Activated CD4-positive, alpha-beta memory T cell treated with anti-CD3 and anti-CD28 coated beads, Interleukin-2, amount 10 ng/mL, durations not matched to agents 7 days and 5 days (primary cell): ENCODE measurements around the gene ALG3. TPM values are rescaled to one million over a fixed set of nuclear protein-coding genes. Genes with fewer than 3 reads are reported as not detected.

ENCODE experiments used
- CTCF ChIA-PET: fragments of 350-600 bp; sonication (Branson Sonifier 250); formaldehyde crosslinking; loops from one replicate; lab custom pipeline; 2021; ENCODE audit warnings: antibody characterized with exemption, inconsistent platforms; lab: Charles Lee
- POLR2A ChIA-PET: fragments of 350-600 bp; sonication (Branson Sonifier 250); formaldehyde crosslinking; loops from one replicate; lab custom pipeline; 2021; ENCODE audit warnings: antibody characterized with exemption; lab: Charles Lee
- DNase-seq: peaks from one replicate; pipeline ENCODE4 v3.0.0-alpha.2; 2020
- H3K27ac Mint-ChIP-seq: one replicate; pipeline ENCODE4 v1.8.0; 2021; ENCODE audit warnings: mild to moderate bottlenecking, mixed read lengths
- H3K27me3 Mint-ChIP-seq: one replicate; pipeline ENCODE4 v1.8.0; 2021; ENCODE audit warnings: mixed read lengths
- H3K36me3 Mint-ChIP-seq: one replicate; pipeline ENCODE4 v1.8.0; 2021; ENCODE audit warnings: low read depth, mixed read lengths
- H3K4me1 Mint-ChIP-seq: one replicate; pipeline ENCODE4 v1.8.0; 2021; ENCODE audit warnings: mixed read lengths
- H3K4me3 Mint-ChIP-seq: one replicate; pipeline ENCODE4 v1.8.0; 2021; ENCODE audit warnings: mild to moderate bottlenecking, mixed read lengths
- H3K9me3 Mint-ChIP-seq: one replicate; pipeline ENCODE4 v1.8.0; 2021; ENCODE audit warnings: mixed read lengths
- total RNA-seq, 2 experiments: library from RNA; stranded (reverse); gene quantifications; one replicate each; pipeline ENCODE4 v1.2.3, GENCODE V29; 2021

Gene ALG3
- total RNA-seq, 2 experiments from 2014 or later = 33.3 to 35.3 TPM

DNA sequence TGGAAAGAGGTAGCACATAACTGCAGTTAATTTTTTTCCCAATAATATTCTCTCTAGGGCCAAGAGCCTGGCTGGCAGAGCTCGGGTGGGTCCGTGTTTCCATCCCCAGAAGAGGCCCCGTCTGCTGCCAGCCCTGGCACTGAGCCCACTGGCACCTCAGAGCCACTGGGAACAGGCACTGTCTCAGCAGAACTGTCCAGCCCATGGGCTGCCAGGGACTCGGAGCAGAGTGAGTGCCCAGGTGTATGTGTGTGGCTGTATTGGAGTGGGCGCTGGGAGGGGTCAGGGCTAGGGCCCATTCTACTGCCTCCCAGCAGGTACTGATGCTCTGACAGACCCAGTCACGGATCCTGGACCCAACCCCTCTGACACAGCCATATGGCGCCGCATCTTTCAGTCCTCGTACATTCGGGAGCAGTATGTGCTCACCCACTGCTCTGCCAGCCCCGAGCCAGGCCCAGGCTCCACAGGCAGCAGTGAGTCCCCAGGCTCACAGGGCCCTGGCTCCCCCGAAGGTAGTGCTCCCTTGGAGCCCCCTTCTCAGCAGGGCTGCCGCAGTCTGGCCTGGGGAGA is 10.4 kb downstream of the ALG3 start:
- Mint-ChIP-seq H3K9me3 (no peaks in the 10 kb centered on the region), H3K4me3 (no peak overlapping the region), H3K4me1 (no peaks in the 10 kb centered on the region), H3K36me3 (peaks cover 6% of the 10 kb centered on the region), H3K27ac (no peak overlapping the region), H3K27me3 (peaks cover 1% of the 10 kb centered on the region)
- ChIA-PET POLR2A (interaction anchor here (1.2 kb wide), 1 partner anchor 9 kb away, joined by 5 read pairs; no protein-coding TSS in a partner anchor), CTCF (interaction anchor here (0.6 to 2.1 kb wide), 4 partner anchors 8 to 67 kb away, joined by 3 to 15 read pairs (median 6); no protein-coding TSS in a partner anchor)
- DNase-seq = no peak

DNA sequence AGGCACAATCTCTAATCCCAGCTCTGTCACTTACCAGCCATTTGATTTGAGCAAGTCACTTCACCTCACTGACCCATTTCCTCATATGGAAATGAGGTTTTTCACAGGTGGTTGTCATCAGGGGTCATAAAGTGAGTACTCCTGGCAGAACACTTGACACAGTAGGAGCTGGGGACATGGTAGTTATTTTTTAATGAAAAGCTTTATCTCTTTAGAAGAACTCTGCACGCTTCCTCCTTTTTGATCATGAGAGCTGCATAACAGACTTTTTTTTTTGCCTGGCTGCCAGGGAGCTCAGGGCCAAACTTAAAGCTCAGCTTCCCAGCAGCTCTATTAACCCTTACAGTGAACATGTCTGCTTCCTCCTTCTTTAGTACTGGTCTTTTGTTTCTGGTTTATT is 11.0 kb downstream of the ALG3 start:
- Mint-ChIP-seq H3K27ac (no peak overlapping the region), H3K9me3 (no peaks in the 10 kb centered on the region), H3K4me1 (no peaks in the 10 kb centered on the region), H3K36me3 (peaks cover 3% of the 10 kb centered on the region), H3K27me3 (peaks cover 4% of the 10 kb centered on the region), H3K4me3 (no peak overlapping the region)
- DNase-seq = no peak
- ChIA-PET POLR2A (interaction anchor here (1.1 to 1.2 kb wide), 2 partner anchors 10 kb away, joined by 3 to 5 read pairs; no protein-coding TSS in a partner anchor), CTCF (interaction anchor here (0.6 to 2.1 kb wide), 4 partner anchors 8 to 67 kb away, joined by 3 to 15 read pairs (median 6); no protein-coding TSS in a partner anchor)

DNA sequence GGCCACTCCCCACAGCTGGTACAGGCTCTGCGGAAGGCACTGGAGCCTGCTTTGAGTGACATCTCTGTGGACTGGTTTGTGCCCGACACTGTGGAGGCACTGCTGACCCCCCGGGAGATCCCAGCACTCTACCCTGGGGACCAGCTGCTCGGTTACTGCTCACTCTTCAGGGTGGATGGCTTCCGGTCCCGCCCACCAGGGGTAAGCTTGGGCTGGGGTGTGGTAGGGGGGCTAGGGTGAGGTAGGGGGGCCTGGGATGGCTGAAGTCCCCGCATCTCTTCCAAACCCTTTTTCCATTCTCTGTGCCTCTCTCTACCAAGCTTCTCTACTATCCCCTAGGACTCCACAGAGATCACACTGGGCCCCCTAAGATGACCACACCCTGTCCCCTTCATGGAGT is 11.6 kb downstream of the ALG3 start:
- Mint-ChIP-seq H3K36me3 (no peaks in the 10 kb centered on the region), H3K27ac (no peak overlapping the region), H3K4me3 (no peak overlapping the region), H3K27me3 (peaks cover 10% of the 10 kb centered on the region), H3K9me3 (no peaks in the 10 kb centered on the region), H3K4me1 (no peaks in the 10 kb centered on the region)
- POLR2A ChIA-PET = interaction anchor here (1.1 to 1.2 kb wide), 2 partner anchors 10 kb away, joined by 3 to 5 read pairs; no protein-coding TSS in a partner anchor
- no peak for DNase-seq
- CTCF ChIA-PET = interaction anchor here (1.1 to 2.1 kb wide), 4 partner anchors 9 to 13 kb away, joined by 3 to 15 read pairs (median 6); no protein-coding TSS in a partner anchor

DNA sequence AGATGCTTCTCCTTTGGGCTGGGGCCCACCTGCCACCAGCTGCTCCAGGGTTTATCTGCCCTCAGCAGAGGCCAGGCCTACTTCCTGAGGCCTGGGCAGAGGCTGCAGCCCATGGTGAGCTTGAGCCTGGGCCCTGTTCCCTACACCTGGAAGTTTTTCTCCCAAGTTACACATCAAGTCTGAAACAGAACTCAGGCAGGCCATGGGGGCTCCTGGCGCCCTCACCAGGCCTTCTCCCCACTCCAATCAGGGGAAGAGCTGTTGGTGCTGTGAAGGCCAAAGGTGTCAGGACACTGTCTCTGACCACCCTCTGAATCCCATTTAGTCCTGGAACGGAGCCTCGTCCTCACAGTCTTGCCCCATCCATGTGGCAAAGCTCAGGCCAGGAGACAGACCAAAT is 12.1 kb downstream of the ALG3 start:
- POLR2A ChIA-PET = interaction anchor here (1.1 kb wide), 1 partner anchor 9 kb away, joined by 3 read pairs; no protein-coding TSS in a partner anchor
- Mint-ChIP-seq H3K27ac (no peak overlapping the region), H3K9me3 (no peaks in the 10 kb centered on the region), H3K4me3 (no peak overlapping the region), H3K36me3 (no peaks in the 10 kb centered on the region), H3K27me3 (peaks cover 16% of the 10 kb centered on the region), H3K4me1 (no peaks in the 10 kb centered on the region)
- DNase-seq = no peak
- CTCF ChIA-PET = interaction anchor here (0.7 to 2.1 kb wide), 4 partner anchors 9 to 13 kb away, joined by 3 to 15 read pairs (median 6); no protein-coding TSS in a partner anchor

DNA sequence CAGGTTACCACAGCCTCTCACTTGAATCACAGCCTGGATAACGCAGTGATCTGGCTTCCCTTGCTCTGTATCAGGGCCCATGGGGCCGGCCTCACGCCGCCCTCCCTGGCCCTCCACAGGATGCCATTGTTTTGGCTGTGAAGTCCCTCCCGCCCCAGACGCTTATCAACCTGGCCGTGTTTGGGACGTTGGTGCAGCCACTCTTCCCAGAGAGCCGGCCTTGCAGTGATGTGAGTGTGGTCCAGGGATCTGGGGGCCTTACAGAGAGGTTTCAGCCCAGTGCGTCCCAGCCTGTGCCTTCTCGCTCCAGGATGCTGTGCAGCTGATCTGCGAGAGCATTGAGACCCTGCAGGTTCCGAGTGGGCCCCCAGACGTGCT is 12.7 kb downstream of the ALG3 start:
- Mint-ChIP-seq H3K4me1 (peaks cover 4% of the 10 kb centered on the region), H3K27ac (no peak overlapping the region)
- POLR2A ChIA-PET = no interaction called here

DNA sequence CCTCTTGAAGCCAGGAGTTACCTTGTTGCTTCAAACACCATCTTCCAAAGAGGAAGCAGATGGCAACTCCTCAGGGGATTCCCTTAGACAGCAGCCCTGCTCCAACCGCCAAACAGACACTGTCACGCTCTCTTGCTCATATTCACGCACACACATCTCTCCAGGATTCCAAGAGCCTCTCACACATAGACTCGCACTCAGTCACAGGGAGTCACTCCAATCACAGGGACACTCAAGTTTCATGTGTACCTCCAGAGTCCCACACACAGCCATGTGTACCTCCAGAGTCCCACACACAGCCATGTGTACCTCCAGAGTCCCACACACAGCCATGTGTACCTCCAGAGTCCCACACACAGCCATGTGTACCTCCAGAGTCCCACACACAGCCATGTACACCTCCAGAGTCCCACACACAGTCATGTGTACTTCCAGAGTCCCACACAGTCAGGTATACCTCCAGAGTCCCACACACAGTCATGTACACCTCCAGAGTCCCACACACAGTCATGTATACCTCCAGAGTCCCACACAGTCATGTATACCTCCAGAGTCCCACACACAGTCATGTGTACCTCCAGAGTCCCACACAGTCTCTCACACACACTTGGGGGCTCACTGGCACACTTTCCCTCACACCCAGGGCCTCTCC is 13.3 kb downstream of the ALG3 start:
- ChIA-PET CTCF (interaction anchor here (0.7 to 1.3 kb wide), 2 partner anchors 8 to 14 kb away, joined by 3 read pairs; partner anchors contain the start of gene EEF1AKMT4), POLR2A (no interaction called here)
- H3K4me3 Mint-ChIP-seq = no peak overlapping the region
- H3K27ac Mint-ChIP-seq = no peak overlapping the region
- H3K9me3 Mint-ChIP-seq = no peaks in the 10 kb centered on the region
- peaks cover 6% of the 10 kb centered on the region for H3K4me1 Mint-ChIP-seq
- no peaks in the 10 kb centered on the region for H3K36me3 Mint-ChIP-seq
- peaks cover 25% of the 10 kb centered on the region for H3K27me3 Mint-ChIP-seq
- DNase-seq = no peak

More for the DNA sequence above, 12.7 kb downstream of the ALG3 start:
- CTCF ChIA-PET = interaction anchor here (0.7 to 1.2 kb wide), 2 partner anchors 8 to 14 kb away, joined by 3 read pairs; no protein-coding TSS in a partner anchor
- no peak overlapping the region for H3K4me3 Mint-ChIP-seq
- peaks cover 22% of the 10 kb centered on the region for H3K27me3 Mint-ChIP-seq
- H3K36me3 Mint-ChIP-seq = no peaks in the 10 kb centered on the region
- no peak for DNase-seq
- no peaks in the 10 kb centered on the region for H3K9me3 Mint-ChIP-seq

DNA sequence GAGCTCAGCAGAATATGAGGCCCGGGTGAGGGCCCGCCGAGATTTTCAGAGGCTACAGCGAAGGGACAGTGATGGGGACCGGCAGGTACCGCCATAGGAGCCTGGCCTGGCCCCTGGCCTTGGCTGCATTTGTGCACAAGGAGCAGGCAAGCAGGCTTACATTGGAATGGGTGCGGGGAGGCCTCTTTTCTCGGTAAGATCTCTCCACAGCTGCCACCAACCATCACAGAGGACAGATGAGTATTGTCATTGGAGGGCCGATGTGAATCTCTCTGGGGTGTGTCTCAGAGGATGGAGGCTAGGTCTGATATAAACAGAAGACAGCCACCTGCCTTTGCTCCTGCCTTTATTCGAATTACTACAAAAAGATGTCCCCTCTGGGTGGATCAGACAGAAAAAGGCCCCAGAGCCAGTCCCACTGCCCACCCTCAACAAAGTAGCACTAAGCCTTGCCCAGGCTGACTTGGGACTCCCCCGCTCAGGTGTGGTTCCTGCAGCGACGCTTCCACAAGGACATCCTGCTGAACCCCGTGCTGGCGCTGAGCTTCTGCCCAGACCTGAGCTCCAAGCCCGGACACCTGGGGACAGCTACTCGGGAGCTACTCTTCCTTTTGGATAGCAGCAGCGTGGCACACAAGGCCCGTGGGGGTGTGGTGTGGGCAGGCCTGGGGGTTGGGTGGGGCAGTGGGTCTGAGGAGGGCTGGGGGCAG is 13.9 kb downstream of the ALG3 start:
- Mint-ChIP-seq H3K27ac (no peak overlapping the region), H3K9me3 (no peaks in the 10 kb centered on the region), H3K4me1 (peaks cover 6% of the 10 kb centered on the region), H3K36me3 (no peaks in the 10 kb centered on the region), H3K4me3 (no peak overlapping the region), H3K27me3 (peaks cover 25% of the 10 kb centered on the region)
- POLR2A ChIA-PET = no interaction called here
- no peak for DNase-seq
- CTCF ChIA-PET = interaction anchor here (1.3 kb wide), 1 partner anchor 15 kb away, joined by 3 read pairs; the partner anchor contains the start of gene EEF1AKMT4

DNA sequence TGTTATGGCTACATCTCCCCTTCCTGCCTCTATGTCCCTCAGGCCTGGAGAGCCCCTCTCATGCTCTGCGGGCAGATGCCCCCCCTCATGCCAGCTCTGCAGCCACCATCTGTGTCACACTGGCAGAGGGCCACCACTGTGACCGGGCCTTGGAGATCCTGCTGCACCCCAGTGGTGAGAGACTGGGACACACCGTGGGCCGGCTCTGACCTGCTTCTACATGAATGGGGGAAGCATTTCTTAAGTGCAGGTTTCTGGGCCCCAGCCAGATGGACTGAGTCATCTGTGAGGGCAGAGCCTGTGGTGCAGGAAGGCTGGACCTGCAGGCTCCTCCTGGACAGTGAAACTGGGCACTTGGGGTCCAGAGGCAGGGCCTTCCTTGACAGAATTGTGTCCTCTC is 14.5 kb downstream of the ALG3 start:
- ChIA-PET POLR2A (no interaction called here), CTCF (interaction anchor here (1.3 kb wide), 1 partner anchor 16 kb away, joined by 3 read pairs; the partner anchor contains the start of gene EEF1AKMT4)
- Mint-ChIP-seq H3K9me3 (no peaks in the 10 kb centered on the region), H3K4me1 (peaks cover 6% of the 10 kb centered on the region), H3K27ac (no peak overlapping the region), H3K36me3 (no peaks in the 10 kb centered on the region), H3K27me3 (peaks cover 27% of the 10 kb centered on the region), H3K4me3 (no peak overlapping the region)
- DNase-seq = no peak

DNA sequence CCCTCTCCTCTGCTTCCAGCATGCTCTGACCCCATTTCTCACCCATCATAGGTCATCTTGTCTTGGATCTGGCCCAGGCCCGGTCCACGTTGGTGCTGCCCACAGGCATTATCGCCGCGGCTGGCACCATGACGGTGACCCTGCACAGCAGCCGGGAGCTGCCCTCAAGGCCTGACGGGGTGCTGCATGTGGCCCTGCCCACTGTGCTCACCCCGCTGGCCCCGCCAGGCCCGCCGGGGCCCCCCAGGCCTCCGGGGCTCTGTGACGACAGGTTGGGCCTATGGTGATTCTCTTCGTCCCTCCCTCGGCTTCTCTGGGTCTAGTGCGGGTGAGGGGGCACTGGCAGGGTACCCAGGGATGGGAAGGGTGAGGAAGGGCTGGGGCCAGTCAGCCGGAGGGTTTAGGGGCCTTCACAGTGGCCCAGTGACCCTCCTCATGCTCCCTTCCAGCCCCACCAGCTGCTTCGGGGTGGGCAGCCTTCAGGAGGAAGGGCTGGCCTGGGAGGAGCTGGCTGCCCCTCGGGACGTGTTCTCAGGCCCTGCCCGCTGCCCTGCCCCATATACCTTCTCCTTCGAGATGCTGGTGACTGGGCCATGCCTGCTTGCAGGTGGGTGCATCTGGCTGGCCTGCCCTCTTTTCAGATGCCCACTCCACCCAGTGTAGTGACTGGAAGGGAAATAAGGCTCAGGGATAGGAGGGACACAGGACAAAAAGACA is 15.5 kb downstream of the ALG3 start:
- DNase-seq = no peak
- H3K27me3 Mint-ChIP-seq = peaks cover 35% of the 10 kb centered on the region
- peaks cover 11% of the 10 kb centered on the region for H3K4me1 Mint-ChIP-seq
- no peak overlapping the region for H3K4me3 Mint-ChIP-seq
- ChIA-PET CTCF (no interaction called here), POLR2A (no interaction called here)
- no peaks in the 10 kb centered on the region for H3K9me3 Mint-ChIP-seq
- no peak overlapping the region for H3K27ac Mint-ChIP-seq
- H3K36me3 Mint-ChIP-seq = no peaks in the 10 kb centered on the region

DNA sequence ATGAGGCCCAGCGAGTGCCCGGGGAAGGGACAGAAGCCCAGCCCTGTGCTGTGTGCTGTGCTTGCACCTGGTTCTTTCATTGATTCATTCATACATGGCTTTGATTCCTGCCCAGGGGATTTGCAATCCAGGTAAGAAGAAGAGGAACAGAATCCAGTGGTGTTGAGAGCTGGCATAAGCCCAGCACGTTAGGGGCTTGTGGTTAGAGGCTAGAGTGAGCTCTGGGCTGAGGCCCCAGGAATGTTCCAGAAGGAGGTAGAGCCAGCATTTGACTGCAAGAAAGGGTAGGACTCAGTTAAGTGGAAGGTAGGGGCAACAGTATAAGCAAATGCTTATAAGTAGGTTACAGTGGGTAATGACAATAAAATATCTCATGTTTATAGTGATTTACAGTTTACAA is 17.1 kb downstream of the ALG3 start:
- Mint-ChIP-seq H3K4me3 (no peak overlapping the region), H3K36me3 (no peaks in the 10 kb centered on the region), H3K27ac (no peak overlapping the region), H3K27me3 (peaks cover 46% of the 10 kb centered on the region), H3K9me3 (no peaks in the 10 kb centered on the region), H3K4me1 (peaks cover 13% of the 10 kb centered on the region)
- POLR2A ChIA-PET = no interaction called here
- no peak for DNase-seq
- CTCF ChIA-PET = interaction anchor here (0.5 to 1.3 kb wide), 2 partner anchors 15 to 316 kb away, joined by 4 to 5 read pairs; no protein-coding TSS in a partner anchor

DNA sequence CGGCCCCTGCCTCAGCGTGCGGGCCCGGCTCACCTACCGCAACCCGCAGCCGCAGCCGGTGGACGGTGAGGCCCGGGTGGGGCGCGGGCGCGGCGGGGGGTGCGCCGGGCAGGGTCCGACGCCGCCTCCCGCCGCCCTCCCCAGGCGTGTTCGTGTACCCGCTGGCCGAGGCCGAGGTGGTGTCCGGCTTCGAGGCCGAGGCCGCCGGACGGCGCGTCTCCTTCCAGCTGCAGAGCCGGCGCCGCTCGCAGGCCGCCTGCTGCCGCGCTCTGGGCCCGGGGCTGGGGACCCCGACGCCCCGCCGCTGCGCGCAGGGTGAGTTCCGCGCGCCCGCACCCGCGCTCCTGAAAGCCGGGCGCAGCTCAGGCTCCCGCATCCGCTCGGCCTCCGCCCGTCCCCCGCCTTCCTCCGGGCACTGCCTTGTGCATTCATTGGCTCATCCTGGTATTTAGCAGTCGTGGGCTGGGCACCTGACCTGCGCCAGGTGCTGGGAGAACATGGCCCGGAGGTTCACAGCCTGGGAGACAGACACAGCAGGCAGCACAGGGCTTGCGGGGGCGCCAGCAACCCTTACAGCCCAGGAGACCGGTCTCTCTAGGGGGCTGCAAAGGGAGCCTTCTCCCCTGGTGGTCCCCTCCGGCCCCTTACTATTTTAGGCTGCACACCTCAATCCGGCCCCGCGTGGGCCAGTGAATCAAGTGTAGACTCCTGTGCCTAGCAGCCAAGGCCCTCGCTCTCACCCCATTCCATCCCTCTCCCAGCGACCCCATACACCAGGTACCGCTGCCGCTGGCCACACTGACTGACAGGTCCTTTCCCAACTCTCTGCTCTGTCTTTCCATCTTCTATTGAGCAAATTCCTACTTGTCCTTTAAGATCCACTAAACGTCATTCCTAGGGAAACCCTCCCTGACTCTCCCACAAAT is 17.9 kb downstream of the ALG3 start:
- no peak overlapping the region for H3K27ac Mint-ChIP-seq
- H3K9me3 Mint-ChIP-seq = no peaks in the 10 kb centered on the region
- peaks cover 13% of the 10 kb centered on the region for H3K4me1 Mint-ChIP-seq
- no peaks in the 10 kb centered on the region for H3K36me3 Mint-ChIP-seq
- ChIA-PET POLR2A (interaction anchor here (0.7 kb wide), 1 partner anchor 40 kb away, joined by 3 read pairs; no protein-coding TSS in a partner anchor), CTCF (interaction anchor here (1.3 kb wide), 1 partner anchor 16 kb away, joined by 5 read pairs; no protein-coding TSS in a partner anchor)
- H3K27me3 Mint-ChIP-seq = peaks cover 52% of the 10 kb centered on the region
- no peak for DNase-seq
- H3K4me3 Mint-ChIP-seq = no peak overlapping the region
